Mesendoderm (in vitro differentiated cells): ENCODE results near the gene CLEC11A.

Experiments used
- DNase-seq: peaks from one replicate; pipeline ENCODE4 v3.0.0; 2013
- H2AK5ac ChIP-seq: 2 replicates; pipeline ENCODE4 v1.6.1; 2013; ENCODE audit warnings: low read length, inconsistent platforms
- H2BK120ac ChIP-seq: 2 replicates; pipeline ENCODE4 v1.6.1; 2013; ENCODE audit warnings: low read depth, mild to moderate bottlenecking, low read length, moderate library complexity, mixed read lengths
- H2BK15ac ChIP-seq: replicated peaks from 2 replicates; pipeline ENCODE4 v1.6.1; 2013; ENCODE audit warnings: low read depth, mild to moderate bottlenecking, moderate library complexity
- H2BK5ac ChIP-seq: 2 replicates; pipeline ENCODE4 v1.6.1; 2013; ENCODE audit warnings: low read length, inconsistent platforms
- H3K18ac ChIP-seq: 2 replicates; pipeline ENCODE4 v1.6.1; 2013; ENCODE audit warnings: mild to moderate bottlenecking, low read length, mixed read lengths
- H3K23ac ChIP-seq: one replicate; pipeline ENCODE4 v1.6.1; 2013; ENCODE audit warnings: low read length
- H3K27ac ChIP-seq: 2 replicates; pipeline ENCODE4 v1.5.1; 2013; ENCODE audit warnings: low read depth, mild to moderate bottlenecking, inconsistent platforms, low read length, moderate library complexity
- H3K27me3 ChIP-seq: 2 replicates; pipeline ENCODE4 v1.6.1; 2013; ENCODE audit warnings: low read length, control low read depth, mild to moderate bottlenecking, inconsistent platforms; ENCODE audit not compliant: insufficient read depth, poor library complexity
- H3K36me3 ChIP-seq: 2 replicates; pipeline ENCODE4 v1.6.1; 2013; ENCODE audit warnings: low read length, inconsistent platforms; ENCODE audit not compliant: control insufficient read depth, insufficient read depth
- H3K4ac ChIP-seq: one replicate; pipeline ENCODE4 v1.6.1; 2013; ENCODE audit warnings: low read depth, mild to moderate bottlenecking, low read length, moderate library complexity
- H3K4me1 ChIP-seq: 2 replicates; pipeline ENCODE4 v1.6.1; 2013; ENCODE audit warnings: low read depth, low read length, inconsistent platforms; ENCODE audit not compliant: control insufficient read depth
- H3K4me2 ChIP-seq: 2 replicates; pipeline ENCODE4 v1.6.1; 2013; ENCODE audit warnings: low read length
- H3K4me3 ChIP-seq: 2 replicates; pipeline ENCODE4 v1.5.1; 2013; ENCODE audit warnings: mild to moderate bottlenecking, low read length
- H3K56ac ChIP-seq: one replicate; pipeline ENCODE4 v1.6.1; 2013; ENCODE audit warnings: low read length
- H3K79me1 ChIP-seq: 2 replicates; pipeline ENCODE4 v1.6.1; 2013; ENCODE audit warnings: low read length, inconsistent platforms
- H3K79me2 ChIP-seq: 2 replicates; pipeline ENCODE4 v1.6.1; 2013; ENCODE audit warnings: mild to moderate bottlenecking, low read length; ENCODE audit not compliant: control insufficient read depth, insufficient read depth
- H3K9ac ChIP-seq: 2 replicates; pipeline ENCODE4 v1.6.1; 2013; ENCODE audit warnings: low read length, inconsistent platforms
- H4K5ac ChIP-seq: one replicate; pipeline ENCODE4 v1.6.1; 2013; ENCODE audit warnings: low read length
- H4K8ac ChIP-seq: one replicate; pipeline ENCODE4 v1.6.1; 2013; ENCODE audit warnings: low read depth, mild to moderate bottlenecking, control low read depth, low read length, moderate library complexity
- WGBS: extraction: QIAGEN DNeasy Blood & Tissue Kit; methylation state at CpG from one replicate; pipeline ENCODE4 v1.1.7; 2013; ENCODE audit warnings: low lambda C conversion rate, missing lambda C conversion rate; ENCODE audit not compliant: insufficient coverage; ENCODE audit errors: extremely low coverage; 5-methylcytosine and 5-hydroxymethylcytosine counted together

CLEC11A gene

GRCh38 chr19:50702871-50703829 lies 20.0 kb upstream of the CLEC11A start:
- no peak overlapping the region for H3K23ac ChIP-seq
- no peak overlapping the region for H3K56ac ChIP-seq
- no peak overlapping the region for H2AK5ac ChIP-seq
- DNase-seq = no peak
- no peak overlapping the region for H3K4ac ChIP-seq
- H2BK120ac ChIP-seq = no peak overlapping the region
- no peak overlapping the region for H3K27ac ChIP-seq
- no peak overlapping the region for H4K5ac ChIP-seq
- peaks cover 3% of the 10 kb centered on the region for H3K27me3 ChIP-seq
- no peaks in the 10 kb centered on the region for H3K79me1 ChIP-seq
- no peak overlapping the region for H3K4me3 ChIP-seq
- no peaks in the 10 kb centered on the region for H3K4me1 ChIP-seq
- no CpG with 5 or more reads among the region's 47 CpGs for WGBS
- no peak overlapping the region for H4K8ac ChIP-seq
- H2BK5ac ChIP-seq = no peak overlapping the region
- no peaks in the 10 kb centered on the region for H3K36me3 ChIP-seq
- H3K9ac ChIP-seq = no peak overlapping the region
- no peak overlapping the region for H2BK15ac ChIP-seq
- no peaks in the 10 kb centered on the region for H3K79me2 ChIP-seq
- no peak overlapping the region for H3K18ac ChIP-seq
- no peak overlapping the region for H3K4me2 ChIP-seq

DNA sequence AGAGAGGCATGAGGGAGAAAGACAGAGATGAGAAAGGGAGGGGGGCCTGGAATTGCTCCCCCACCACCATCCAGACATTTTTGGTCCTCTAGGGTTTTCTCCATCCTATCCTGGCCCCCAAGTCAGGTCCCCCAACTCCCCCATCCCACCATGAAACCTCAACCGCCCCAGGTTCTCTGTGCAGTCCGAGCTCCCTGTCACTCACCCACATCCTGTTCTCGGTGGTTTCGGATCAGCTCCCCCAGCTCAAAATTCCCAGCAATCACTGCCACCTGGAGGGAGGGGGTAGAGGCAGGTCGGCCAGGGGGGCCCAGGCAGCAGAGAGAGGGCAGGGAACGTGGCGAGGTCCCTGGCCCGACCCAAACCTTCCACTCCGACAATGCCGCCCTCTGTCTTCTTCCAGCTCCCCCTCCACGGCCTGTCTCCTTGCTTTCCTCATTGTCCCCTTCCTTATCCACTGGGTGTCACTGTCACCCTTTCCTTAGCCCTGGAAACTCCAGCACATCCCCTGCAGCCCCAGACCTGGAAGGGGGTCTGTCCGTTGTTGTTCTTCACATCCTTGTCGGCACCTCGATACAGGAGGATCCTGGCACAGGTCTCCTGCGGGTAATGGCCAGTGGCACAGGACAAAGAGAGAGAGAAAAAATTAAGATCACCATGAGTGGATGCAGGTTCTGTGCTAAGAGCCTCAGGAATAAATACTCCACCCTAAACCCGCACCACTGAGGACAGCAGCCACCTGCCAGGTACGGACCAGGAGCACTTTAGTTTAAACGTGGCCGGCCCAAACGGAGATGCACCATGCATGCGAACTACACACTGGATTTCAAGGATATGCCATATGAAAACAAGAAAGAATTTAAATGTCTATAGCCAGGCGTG lies 19.0 kb upstream of the CLEC11A start:
- Histone ChIP-seq H3K79me1 (no peaks in the 10 kb centered on the region), H3K79me2 (no peaks in the 10 kb centered on the region), H3K18ac (no peak overlapping the region), H3K36me3 (no peaks in the 10 kb centered on the region), H2BK5ac (no peak overlapping the region), H3K56ac (peak overlapping the region; percentile 49), H2BK120ac (no peak overlapping the region), H3K27me3 (no peaks in the 10 kb centered on the region), H2AK5ac (no peak overlapping the region), H2BK15ac (no peak overlapping the region), H3K4me3 (no peak overlapping the region), H3K4ac (no peak overlapping the region), H3K23ac (no peak overlapping the region), H3K4me2 (no peak overlapping the region), H4K8ac (no peak overlapping the region), H3K9ac (no peak overlapping the region), H3K4me1 (no peaks in the 10 kb centered on the region), H3K27ac (no peak overlapping the region), H4K5ac (no peak overlapping the region)
- WGBS = no CpG with 5 or more reads among the region's 22 CpGs
- peak; percentile 71 for DNase-seq

- peak; percentile 83 for DNase-seq
- no peaks in the 10 kb centered on the region for H3K27me3 ChIP-seq
- no CpG with 5 or more reads among the region's 9 CpGs for WGBS
- no peak overlapping the region for H3K18ac ChIP-seq
- H3K27ac ChIP-seq = no peak overlapping the region
- no peaks in the 10 kb centered on the region for H3K79me2 ChIP-seq
- no peaks in the 10 kb centered on the region for H3K4me1 ChIP-seq
- no peak overlapping the region for H3K56ac ChIP-seq
- no peak overlapping the region for H2BK120ac ChIP-seq
- no peak overlapping the region for H3K4me3 ChIP-seq
- no peak overlapping the region for H2AK5ac ChIP-seq
- H3K79me1 ChIP-seq = no peaks in the 10 kb centered on the region
- no peaks in the 10 kb centered on the region for H3K36me3 ChIP-seq
- no peak overlapping the region for H2BK5ac ChIP-seq
- no peak overlapping the region for H4K5ac ChIP-seq
- no peak overlapping the region for H3K4me2 ChIP-seq
- no peak overlapping the region for H2BK15ac ChIP-seq
- H3K4ac ChIP-seq = no peak overlapping the region
- H3K9ac ChIP-seq = no peak overlapping the region
- H3K23ac ChIP-seq = no peak overlapping the region
- no peak overlapping the region for H4K8ac ChIP-seq
Observed at GRCh38 chr19:50705422-50706019, 17.6 kb upstream of the CLEC11A start.

GRCh38 chr19:50706387-50706786 lies 16.8 kb upstream of the CLEC11A start:
- Histone ChIP-seq H3K27ac (no peak overlapping the region), H3K79me1 (no peaks in the 10 kb centered on the region), H2BK15ac (no peak overlapping the region), H2AK5ac (no peak overlapping the region), H3K9ac (no peak overlapping the region), H3K79me2 (no peaks in the 10 kb centered on the region), H2BK120ac (no peak overlapping the region), H3K4me2 (no peak overlapping the region), H3K4me3 (no peak overlapping the region), H3K4ac (no peak overlapping the region), H3K56ac (no peak overlapping the region), H3K18ac (no peak overlapping the region), H3K36me3 (no peaks in the 10 kb centered on the region), H4K8ac (no peak overlapping the region), H4K5ac (no peak overlapping the region), H3K27me3 (no peaks in the 10 kb centered on the region), H2BK5ac (no peak overlapping the region), H3K4me1 (no peaks in the 10 kb centered on the region), H3K23ac (no peak overlapping the region)
- no CpG with 5 or more reads among the region's 5 CpGs for WGBS
- DNase-seq = no peak

DNA sequence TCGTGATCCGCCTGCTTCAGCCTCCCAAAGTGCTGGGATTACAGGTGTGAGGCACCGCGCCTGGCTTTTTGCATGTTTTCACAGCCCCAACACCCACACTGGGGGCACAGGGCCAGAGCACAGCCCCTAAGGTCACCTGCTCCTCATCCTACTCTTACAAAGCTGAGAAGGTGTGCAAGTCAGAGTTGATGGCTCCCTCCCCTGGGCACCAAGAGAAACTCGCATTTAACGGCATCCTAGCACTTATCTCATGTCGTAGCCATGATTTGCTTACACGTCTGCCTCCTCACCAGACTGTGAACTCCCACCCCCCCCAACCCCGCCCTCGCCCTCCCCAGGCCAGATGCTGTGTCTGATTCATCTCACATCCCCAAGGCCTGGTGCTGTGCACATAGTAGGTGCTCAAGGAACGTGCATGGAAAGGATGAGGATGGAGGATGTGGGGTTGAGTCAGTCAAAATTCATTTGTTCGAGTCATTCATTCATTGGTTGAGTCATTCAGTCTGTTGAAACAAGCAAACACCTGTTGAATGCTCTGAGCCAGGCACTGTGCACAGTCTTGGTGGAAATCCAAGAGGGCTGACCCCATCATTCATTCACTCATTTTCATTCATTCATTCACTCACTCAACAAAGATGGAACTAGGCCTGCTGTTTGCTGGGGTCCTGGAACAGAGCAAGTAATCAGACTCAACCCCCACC lies 14.8 kb upstream of the CLEC11A start:
- Histone ChIP-seq H4K5ac (no peak overlapping the region), H2BK5ac (no peak overlapping the region), H3K79me2 (no peaks in the 10 kb centered on the region), H3K4me3 (no peak overlapping the region), H3K56ac (no peak overlapping the region), H4K8ac (no peak overlapping the region), H2BK15ac (no peak overlapping the region), H3K4ac (no peak overlapping the region), H3K23ac (no peak overlapping the region), H2AK5ac (no peak overlapping the region), H3K27me3 (no peaks in the 10 kb centered on the region), H3K4me2 (no peak overlapping the region), H3K9ac (no peak overlapping the region), H3K4me1 (no peaks in the 10 kb centered on the region), H3K18ac (no peak overlapping the region), H3K79me1 (no peaks in the 10 kb centered on the region), H3K36me3 (no peaks in the 10 kb centered on the region), H2BK120ac (no peak overlapping the region), H3K27ac (no peak overlapping the region)
- WGBS = no CpG with 5 or more reads among the region's 12 CpGs
- no peak for DNase-seq
